K562 (cell line): ENCODE data around the gene ZDHHC3. TPM values are rescaled to one million over a fixed set of nuclear protein-coding genes. Genes with fewer than 3 reads are reported as not detected.

ENCODE experiments used
- CXXC5 ChIP-seq: fragments of 250-450 bp; sonication (Bioruptor Pico); IDR thresholded peaks from 2 replicates; pipeline ENCODE4 v1.8.0; 2022; ENCODE audit warnings: inconsistent platforms, mild to moderate bottlenecking, moderate library complexity
- DIDO1 ChIP-seq: fragments of 450-650 bp; IDR thresholded peaks from 2 replicates; pipeline ENCODE4 v1.6.1; 2016; ENCODE audit warnings: low read depth, missing biosample characterization, missing genetic modification characterization
- FOXA3 ChIP-seq, 2 experiments: fragments of 450-650 bp in 1 of 2; sonication (generic) in 1 of 2; formaldehyde crosslinking; IDR thresholded peaks in 1 of 2; conservative IDR thresholded peaks in 1 of 2; 2 replicates each; pipeline versions ENCODE4 v1.4.0 to v1.8.0; 2020 to 2022; ENCODE audit warnings: mild to moderate bottlenecking in 2 of 2, missing genetic modification reagents in 1 of 2
- MGA ChIP-seq: fragments of 450-650 bp; IDR thresholded peaks from 2 replicates; pipeline ENCODE4 v1.6.1; 2016; ENCODE audit warnings: mild to moderate bottlenecking, moderate library complexity
- MTA1 ChIP-seq: fragments of 450-650 bp; IDR thresholded peaks from 2 replicates; pipeline ENCODE4 v1.6.1; 2017; ENCODE audit warnings: borderline replicate concordance
- POLR2H ChIP-seq: IDR thresholded peaks from 2 replicates; pipeline ENCODE4 v1.6.1; 2016; ENCODE audit warnings: missing genetic modification characterization, low read depth, mild to moderate bottlenecking, control low read depth, missing compliant biosample characterization, moderate library complexity
- RAD51 ChIP-seq: fragments of 450-650 bp; IDR thresholded peaks from 2 replicates; pipeline ENCODE4 v1.7.1; 2016; ENCODE audit warnings: low read depth, mild to moderate bottlenecking, borderline replicate concordance
- RBM39 ChIP-seq: fragments of 200-400 bp; formaldehyde crosslinking; optimal IDR thresholded peaks from 2 replicates; pipeline ENCODE3; 2018; ENCODE audit warnings: low read depth, low read length
- SLC30A9 ChIP-seq: fragments of 250-450 bp; sonication (Bioruptor Pico); IDR thresholded peaks from 2 replicates; pipeline ENCODE4 v1.8.0; 2022; ENCODE audit warnings: mild to moderate bottlenecking, moderate library complexity
- SMARCB1 ChIP-seq: IDR thresholded peaks from 2 replicates; pipeline ENCODE4 v1.6.1; 2011; ENCODE audit warnings: improper control_type of control experiment, low read depth; ENCODE audit not compliant: insufficient read length
- TRIM25 ChIP-seq: fragments of 450-650 bp; IDR thresholded peaks from 2 replicates; pipeline ENCODE4 v1.7.0; 2016; ENCODE audit warnings: borderline replicate concordance
- ZNF239 ChIP-seq: fragments of 250-450 bp; sonication (Bioruptor Pico); IDR thresholded peaks from 2 replicates; pipeline ENCODE4 v1.4.0; 2020; ENCODE audit warnings: mild to moderate bottlenecking
- ZNF707 ChIP-seq: fragments of 250-450 bp; sonication (Bioruptor Pico); conservative IDR thresholded peaks from 2 replicates; pipeline ENCODE4 v1.8.0; 2022; ENCODE audit warnings: inconsistent platforms, mild to moderate bottlenecking, moderate library complexity
- polyA plus RNA-seq, 8 experiments: library from polyadenylated mRNA; depleted of rRNA in 4 of 8; stranded (reverse) in 5 of 8; unstranded in 3 of 8; fragments of >200 nt; fragmentation: Nextera tagmentation in 2 of 8; fragmentation: Illumina TruSeq in 1 of 8; extraction: Ambion mirVana in 2 of 8; extraction: Trizol in 1 of 8; gene quantifications; 2 replicates each; pipeline versions ENCODE4 v1.2.1 to v1.2.3, GENCODE V29; 2011 to 2014; ENCODE audit warnings: inconsistent platforms in 1 of 8, missing spikeins in 1 of 8
- total RNA-seq, 7 experiments: library from RNA; depleted of rRNA in 6 of 7; stranded (reverse); fragments of >200 nt in 6 of 7; fragmentation: Illumina TruSeq in 2 of 7; extraction: Trizol in 2 of 7; gene quantifications; 2 replicates each; pipeline versions ENCODE4 v1.2.1 to v1.2.3, GENCODE V29; 2011 to 2021; ENCODE audit warnings: low replicate concordance in 1 of 7

The ZDHHC3 gene
- total and polyA plus RNA-seq, 9 of the 15 experiments (the other 6 are each of a cell fraction or from before 2014, with no cell fraction given) = 10.3 to 120 (median 67.2) TPM

GRCh38 chr3:44976002-44976815 is at the start of gene ZDHHC3, which contains the start of gene EXOSC7 (continued):
- TF ChIP-seq SMARCB1 = no peak
- peak; percentile 77 for TF ChIP-seq CXXC5 (CRISPR knock-in tag)
- TF ChIP-seq MTA1 = peak; percentile 91
- TF ChIP-seq MGA = peak; percentile 50; the same call in 1 of the 2 replicates
- no peak for TF ChIP-seq SLC30A9 (CRISPR knock-in tag)
- no peak for TF ChIP-seq FOXA3 (CRISPR knock-in tag; conservative IDR thresholded peaks at IDR 0.05 in 1 of 2, IDR thresholded peaks at IDR 0.05 in 1 of 2)
- no peak for TF ChIP-seq RBM39
- no peak for TF ChIP-seq ZNF239 (CRISPR knock-in tag)
- no peak for TF ChIP-seq TRIM25
- peak; percentile 47 for TF ChIP-seq POLR2H (tag)
- no peak; the same call in 1 of the 2 replicates for TF ChIP-seq RAD51
- no peak for TF ChIP-seq DIDO1 (tag)
- TF ChIP-seq ZNF707 (CRISPR knock-in tag) = no peak
